Measurements from ENCODE around the gene PRDM16.

Gene PRDM16

GRCh38 chr1:3172431-3173380 is 103.7 kb downstream of the PRDM16 start:
- H3K27me3 ChIP-seq (ENCODE audit: insufficient read depth, insufficient read length), result no peaks in the 10 kb centered on the region
- TF ChIP-seq SUZ12 (IDR thresholded peaks at IDR 0.05; ENCODE audit: extremely low read depth, insufficient read depth, insufficient read length) (no peak), YY1 (IDR thresholded peaks at IDR 0.05; ENCODE audit: insufficient read depth, insufficient read length) (no peak), ZNF274 (IDR thresholded peaks at IDR 0.05; ENCODE audit: low read depth, low read length) (no peak)

GRCh38 chr1:3173381-3173980 is 104.5 kb downstream of the PRDM16 start:
- TF ChIP-seq YY1 (IDR thresholded peaks at IDR 0.05; ENCODE audit: insufficient read depth, insufficient read length) (no peak), SUZ12 (IDR thresholded peaks at IDR 0.05; ENCODE audit: extremely low read depth, insufficient read depth, insufficient read length) (no peak), ZNF274 (IDR thresholded peaks at IDR 0.05; ENCODE audit: low read depth, low read length) (no peak)
- no peaks in the 10 kb centered on the region for H3K36me3 ChIP-seq (ENCODE audit: insufficient read depth, insufficient read length, low read length)
- H3K9me3 ChIP-seq (ENCODE audit: insufficient read depth, low read length), result no peaks in the 10 kb centered on the region
- no peaks in the 10 kb centered on the region for H3K4me1 ChIP-seq (ENCODE audit: insufficient read depth, insufficient read length)
- no peaks in the 10 kb centered on the region for H3K27me3 ChIP-seq (ENCODE audit: insufficient read depth, insufficient read length)
- no peak overlapping the region for H3K9ac ChIP-seq (ENCODE audit: insufficient read length, low read depth)
- H3K4me3 ChIP-seq (ENCODE audit: insufficient read length, low read depth), result no peak overlapping the region
- no peak for DNase-seq (ENCODE audit: low read depth, low spot score)

More at GRCh38 chr1:3172431-3173380, 103.7 kb downstream of the PRDM16 start:
- Histone ChIP-seq H3K9ac (ENCODE audit: insufficient read length, low read depth) (no peak overlapping the region), H3K36me3 (ENCODE audit: insufficient read depth, insufficient read length, low read length) (no peaks in the 10 kb centered on the region), H3K4me3 (ENCODE audit: insufficient read length, low read depth) (no peak overlapping the region), H3K4me1 (ENCODE audit: insufficient read depth, insufficient read length) (no peaks in the 10 kb centered on the region), H3K9me3 (ENCODE audit: insufficient read depth, low read length) (no peaks in the 10 kb centered on the region)
- no peak for DNase-seq (ENCODE audit: low read depth, low spot score)

- H3K27me3 ChIP-seq (ENCODE audit: insufficient read depth, insufficient read length), result no peaks in the 10 kb centered on the region
- DNase-seq (ENCODE audit: low read depth, low spot score), result no peak
- no peak overlapping the region for H3K9ac ChIP-seq (ENCODE audit: insufficient read length, low read depth)
- H3K9me3 ChIP-seq (ENCODE audit: insufficient read depth, low read length), result no peaks in the 10 kb centered on the region
- H3K36me3 ChIP-seq (ENCODE audit: insufficient read depth, insufficient read length, low read length), result no peaks in the 10 kb centered on the region
- TF ChIP-seq YY1 (IDR thresholded peaks at IDR 0.05; ENCODE audit: insufficient read depth, insufficient read length), result no peak
- TF ChIP-seq SUZ12 (IDR thresholded peaks at IDR 0.05; ENCODE audit: extremely low read depth, insufficient read depth, insufficient read length), result no peak
- TF ChIP-seq ZNF274 (IDR thresholded peaks at IDR 0.05; ENCODE audit: low read depth, low read length), result no peak
- peaks cover 2% of the 10 kb centered on the region for H3K4me1 ChIP-seq (ENCODE audit: insufficient read depth, insufficient read length)
- H3K4me3 ChIP-seq (ENCODE audit: insufficient read length, low read depth), result no peak overlapping the region
Observed at GRCh38 chr1:3174487-3175247, 105.7 kb downstream of the PRDM16 start.

GRCh38 chr1:3175486-3175885 is 106.5 kb downstream of the PRDM16 start:
- Histone ChIP-seq H3K9me3 (ENCODE audit: insufficient read depth, low read length) (no peaks in the 10 kb centered on the region), H3K9ac (ENCODE audit: insufficient read length, low read depth) (no peak overlapping the region), H3K4me1 (ENCODE audit: insufficient read depth, insufficient read length) (peaks cover 2% of the 10 kb centered on the region), H3K36me3 (ENCODE audit: insufficient read depth, insufficient read length, low read length) (no peaks in the 10 kb centered on the region), H3K27me3 (ENCODE audit: insufficient read depth, insufficient read length) (no peaks in the 10 kb centered on the region), H3K4me3 (ENCODE audit: insufficient read length, low read depth) (no peak overlapping the region)
- no peak for DNase-seq (ENCODE audit: low read depth, low spot score)
- TF ChIP-seq SUZ12 (IDR thresholded peaks at IDR 0.05; ENCODE audit: extremely low read depth, insufficient read depth, insufficient read length) (no peak), ZNF274 (IDR thresholded peaks at IDR 0.05; ENCODE audit: low read depth, low read length) (no peak), YY1 (IDR thresholded peaks at IDR 0.05; ENCODE audit: insufficient read depth, insufficient read length) (no peak)

GRCh38 chr1:3176028-3176427 is 107.0 kb downstream of the PRDM16 start:
- Histone ChIP-seq H3K27me3 (ENCODE audit: insufficient read depth, insufficient read length) (no peaks in the 10 kb centered on the region), H3K36me3 (ENCODE audit: insufficient read depth, insufficient read length, low read length) (no peaks in the 10 kb centered on the region), H3K9ac (ENCODE audit: insufficient read length, low read depth) (no peak overlapping the region), H3K4me1 (ENCODE audit: insufficient read depth, insufficient read length) (peaks cover 2% of the 10 kb centered on the region), H3K4me3 (ENCODE audit: insufficient read length, low read depth) (no peak overlapping the region), H3K9me3 (ENCODE audit: insufficient read depth, low read length) (no peaks in the 10 kb centered on the region)
- TF ChIP-seq YY1 (IDR thresholded peaks at IDR 0.05; ENCODE audit: insufficient read depth, insufficient read length) (no peak), ZNF274 (IDR thresholded peaks at IDR 0.05; ENCODE audit: low read depth, low read length) (no peak), SUZ12 (IDR thresholded peaks at IDR 0.05; ENCODE audit: extremely low read depth, insufficient read depth, insufficient read length) (no peak)
- DNase-seq (ENCODE audit: low read depth, low spot score), result no peak

GRCh38 chr1:3176820-3177219 is 107.8 kb downstream of the PRDM16 start:
- DNase-seq (ENCODE audit: low read depth, low spot score), result no peak
- no peak overlapping the region for H3K4me3 ChIP-seq (ENCODE audit: insufficient read length, low read depth)
- H3K9me3 ChIP-seq (ENCODE audit: insufficient read depth, low read length), result no peaks in the 10 kb centered on the region
- H3K27me3 ChIP-seq (ENCODE audit: insufficient read depth, insufficient read length), result no peaks in the 10 kb centered on the region
- no peak for TF ChIP-seq ZNF274 (IDR thresholded peaks at IDR 0.05; ENCODE audit: low read depth, low read length)
- TF ChIP-seq SUZ12 (IDR thresholded peaks at IDR 0.05; ENCODE audit: extremely low read depth, insufficient read depth, insufficient read length), result no peak
- TF ChIP-seq YY1 (IDR thresholded peaks at IDR 0.05; ENCODE audit: insufficient read depth, insufficient read length), result no peak
- peaks cover 2% of the 10 kb centered on the region for H3K4me1 ChIP-seq (ENCODE audit: insufficient read depth, insufficient read length)
- H3K9ac ChIP-seq (ENCODE audit: insufficient read length, low read depth), result no peak overlapping the region
- no peaks in the 10 kb centered on the region for H3K36me3 ChIP-seq (ENCODE audit: insufficient read depth, insufficient read length, low read length)
